CD4-positive, alpha-beta T cell treated with Interleukin-15 for 1 hour (primary cell): Measurements from ENCODE around the gene TGFB3.
"Not testable (repeated sequence)": the region's sequence is repeated elsewhere in the genome, so short reads cannot be mapped to it uniquely, and the experiment has no call there.

Source experiments
- DNase-seq: peaks from one replicate; pipeline ENCODE4 v3.0.0-alpha.2; 2020

Gene TGFB3

GRCh38 chr14:75944607-75945241 lies 37.1 kb downstream of the TGFB3 start:
- DNase-seq = no peak

- DNase-seq = no peak
Measured at GRCh38 chr14:75941030-75941429, 40.8 kb downstream of the TGFB3 start.

GRCh38 chr14:75939200-75939599 lies 42.6 kb downstream of the TGFB3 start:
- no peak for DNase-seq

GRCh38 chr14:75934998-75935628 lies 46.7 kb downstream of the TGFB3 start:
- DNase-seq = no peak

- no peak for DNase-seq
Measured at GRCh38 chr14:75933712-75934296, 48.0 kb downstream of the TGFB3 start.

GRCh38 chr14:75928690-75929181 lies 53.1 kb downstream of the TGFB3 start:
- no peak for DNase-seq

GRCh38 chr14:75927564-75928087 lies 54.2 kb downstream of the TGFB3 start:
- no peak for DNase-seq

- no peak for DNase-seq
Measured at GRCh38 chr14:75926431-75927115, 55.2 kb downstream of the TGFB3 start.

GRCh38 chr14:75925141-75925840 lies 56.5 kb downstream of the TGFB3 start:
- not testable (repeated sequence) for DNase-seq

GRCh38 chr14:75920421-75920820 lies 61.4 kb downstream of the TGFB3 start:
- DNase-seq = not testable (repeated sequence)

GRCh38 chr14:75917946-75918335 lies 63.9 kb downstream of the TGFB3 start:
- no peak for DNase-seq

GRCh38 chr14:75917322-75917945 lies 64.4 kb downstream of the TGFB3 start:
- DNase-seq = no peak

- no peak for DNase-seq
Measured at GRCh38 chr14:75915045-75915444, 66.8 kb downstream of the TGFB3 start.

GRCh38 chr14:75913183-75913582 lies 68.6 kb downstream of the TGFB3 start:
- no peak for DNase-seq

GRCh38 chr14:75911883-75912282 lies 69.9 kb downstream of the TGFB3 start:
- no peak for DNase-seq

GRCh38 chr14:75910048-75910447 lies 71.7 kb downstream of the TGFB3 start:
- no peak for DNase-seq

GRCh38 chr14:75909630-75910029 lies 72.2 kb downstream of the TGFB3 start:
- DNase-seq = no peak
